CD4-positive, alpha-beta T cell treated with Interleukin-12 subunit alpha and Interleukin-12 subunit beta, for 1 hour (primary cell): ENCODE measurements around the gene MLLT1.

Experiments used
- DNase-seq: peaks from one replicate; pipeline ENCODE4 v3.0.0-alpha.2; 2020

MLLT1 gene

GRCh38 chr19:6253954-6254733, 25.6 kb downstream of the MLLT1 start:
- DNase-seq, result no peak

GRCh38 chr19:6252066-6252465, 27.7 kb downstream of the MLLT1 start:
- DNase-seq, result no peak

GRCh38 chr19:6250909-6251308, 28.9 kb downstream of the MLLT1 start:
- no peak for DNase-seq

- no peak for DNase-seq
Measured at GRCh38 chr19:6250024-6250615, 29.7 kb downstream of the MLLT1 start.

- DNase-seq, result no peak
Measured at GRCh38 chr19:6249296-6249695, 30.5 kb downstream of the MLLT1 start.

GRCh38 chr19:6248844-6249243, 30.9 kb downstream of the MLLT1 start:
- no peak for DNase-seq

GRCh38 chr19:6248341-6248740, 31.4 kb downstream of the MLLT1 start:
- no peak for DNase-seq

GRCh38 chr19:6247007-6247288, 32.8 kb downstream of the MLLT1 start:
- no peak for DNase-seq

- DNase-seq, result no peak
Measured at GRCh38 chr19:6246174-6247006, 33.4 kb downstream of the MLLT1 start.

- no peak for DNase-seq
Measured at GRCh38 chr19:6242677-6243076, 37.1 kb downstream of the MLLT1 start.

- no peak for DNase-seq
Measured at GRCh38 chr19:6241680-6242377, 37.9 kb downstream of the MLLT1 start.

- no peak for DNase-seq
Measured at GRCh38 chr19:6241056-6241455, 38.7 kb downstream of the MLLT1 start.

- no peak for DNase-seq
Measured at GRCh38 chr19:6239871-6240676, 39.7 kb downstream of the MLLT1 start.

GRCh38 chr19:6239401-6239844, 40.4 kb downstream of the MLLT1 start:
- no peak for DNase-seq

GRCh38 chr19:6238643-6239281, 41.0 kb downstream of the MLLT1 start:
- DNase-seq, result no peak

GRCh38 chr19:6238256-6238642, 41.5 kb downstream of the MLLT1 start:
- no peak for DNase-seq

GRCh38 chr19:6236310-6237291, 43.2 kb downstream of the MLLT1 start:
- DNase-seq, result no peak

- DNase-seq, result no peak
Measured at GRCh38 chr19:6235031-6235951, 44.5 kb downstream of the MLLT1 start.

- no peak for DNase-seq
Measured at GRCh38 chr19:6234527-6234926, 45.2 kb downstream of the MLLT1 start.
